ENCODE measurements around the gene SERP2. TPM values are rescaled to one million over a fixed set of nuclear protein-coding genes. Genes with fewer than 3 reads are reported as not detected.

SERP2 gene
- total RNA-seq, 1 experiment from 2014 or later: 1.2 TPM

GRCh38 chr13:44438234-44438579 lies 64.6 kb downstream of the SERP2 start:
- POLR2A ChIA-PET (ENCODE audit: unreplicated experiment): no interaction called here

GRCh38 chr13:44439452-44440024 lies 65.9 kb downstream of the SERP2 start:
- CTCF ChIA-PET: no interaction called here
- ATAC-seq (no peak), DNase-seq (no peak)
- Histone ChIP-seq H3K9me2 (replicated peaks; ENCODE audit: low read length) (no peaks in the 10 kb centered on the region), H4K20me1 (ENCODE audit: low read length) (peaks cover 20% of the 10 kb centered on the region), H3K4me3 (ENCODE audit: low read length) (no peak overlapping the region), H3K27me3 (ENCODE audit: low read length) (no peaks in the 10 kb centered on the region), H3K4me2 (ENCODE audit: low read length) (no peak overlapping the region), H2AFZ (ENCODE audit: low read length) (no peak overlapping the region), H3K27ac (ENCODE audit: low read length) (no peak overlapping the region), H3K36me3 (ENCODE audit: low read depth, low read length) (peaks cover 20% of the 10 kb centered on the region), H3F3A (ENCODE audit: low read length, unreplicated experiment) (no peaks in the 10 kb centered on the region), H3K4me1 (ENCODE audit: insufficient read depth, low read length) (peaks cover 15% of the 10 kb centered on the region), H3K9ac (ENCODE audit: low read length) (no peak overlapping the region), H3K79me2 (ENCODE audit: low read length) (peaks cover 32% of the 10 kb centered on the region), H3K9me3 (ENCODE audit: low read length) (no peaks in the 10 kb centered on the region)
- no peak for TF ChIP-seq CTCF (conservative IDR thresholded peaks at IDR 0.05; ENCODE audit: low read depth, low read length)
- TF ChIP-seq EZH2 (IDR thresholded peaks at IDR 0.05; ENCODE audit: low read length, unreplicated experiment): no peak
- TF ChIP-seq EZH2phosphoT487 (IDR thresholded peaks at IDR 0.05; ENCODE audit: borderline replicate concordance, low read length): no peak
- POLR2A ChIA-PET (ENCODE audit: unreplicated experiment): no interaction called here
- no TSS peak for BruUV-seq (replicated peaks)
- intact Hi-C loops (cut with micrococcal nuclease): no loop called here

More at GRCh38 chr13:44438234-44438579, 64.6 kb downstream of the SERP2 start:
- H3K9me2 ChIP-seq (replicated peaks; ENCODE audit: low read length): no peaks in the 10 kb centered on the region
- no peak for DNase-seq
- H3K9me3 ChIP-seq (ENCODE audit: low read length): no peaks in the 10 kb centered on the region
- peaks cover 29% of the 10 kb centered on the region for H4K20me1 ChIP-seq (ENCODE audit: low read length)
- no peaks in the 10 kb centered on the region for H3F3A ChIP-seq (ENCODE audit: low read length, unreplicated experiment)
- peak overlapping the region; percentile 90; the same call in 1 of the 2 replicates for H3K27ac ChIP-seq (ENCODE audit: low read length)
- H3K4me1 ChIP-seq (ENCODE audit: insufficient read depth, low read length): peaks cover 22% of the 10 kb centered on the region
- no TSS peak for BruUV-seq (replicated peaks)
- no peak for TF ChIP-seq EZH2phosphoT487 (IDR thresholded peaks at IDR 0.05; ENCODE audit: borderline replicate concordance, low read length)
- TF ChIP-seq EZH2 (IDR thresholded peaks at IDR 0.05; ENCODE audit: low read length, unreplicated experiment): no peak
- TF ChIP-seq CTCF (conservative IDR thresholded peaks at IDR 0.05; ENCODE audit: low read depth, low read length): no peak
- peaks cover 37% of the 10 kb centered on the region for H3K79me2 ChIP-seq (ENCODE audit: low read length)
- H2AFZ ChIP-seq (ENCODE audit: low read length): no peak overlapping the region
- CTCF ChIA-PET: no interaction called here
- ATAC-seq: no peak
- no peak overlapping the region for H3K4me3 ChIP-seq (ENCODE audit: low read length)
- intact Hi-C loops (cut with micrococcal nuclease): loop anchor here (1.0 kb wide), 4 partner anchors 33 to 533 kb away; no protein-coding TSS in a partner anchor
- H3K4me2 ChIP-seq (ENCODE audit: low read length): no peak overlapping the region
- H3K9ac ChIP-seq (ENCODE audit: low read length): peak overlapping the region; percentile 100
- H3K36me3 ChIP-seq (ENCODE audit: low read depth, low read length): peaks cover 30% of the 10 kb centered on the region
- H3K27me3 ChIP-seq (ENCODE audit: low read length): no peaks in the 10 kb centered on the region

- Histone ChIP-seq H3K9ac (ENCODE audit: low read length) (no peak overlapping the region), H3F3A (ENCODE audit: low read length, unreplicated experiment) (no peaks in the 10 kb centered on the region), H3K4me2 (ENCODE audit: low read length) (no peak overlapping the region), H4K20me1 (ENCODE audit: low read length) (peaks cover 14% of the 10 kb centered on the region), H3K36me3 (ENCODE audit: low read depth, low read length) (peaks cover 14% of the 10 kb centered on the region), H3K27ac (ENCODE audit: low read length) (no peak overlapping the region), H3K9me2 (replicated peaks; ENCODE audit: low read length) (no peaks in the 10 kb centered on the region), H3K79me2 (ENCODE audit: low read length) (peaks cover 26% of the 10 kb centered on the region), H3K4me1 (ENCODE audit: insufficient read depth, low read length) (peaks cover 11% of the 10 kb centered on the region), H2AFZ (ENCODE audit: low read length) (no peak overlapping the region), H3K9me3 (ENCODE audit: low read length) (no peaks in the 10 kb centered on the region), H3K27me3 (ENCODE audit: low read length) (no peaks in the 10 kb centered on the region), H3K4me3 (ENCODE audit: low read length) (no peak overlapping the region)
- no peak for TF ChIP-seq EZH2 (IDR thresholded peaks at IDR 0.05; ENCODE audit: low read length, unreplicated experiment)
- TF ChIP-seq CTCF (conservative IDR thresholded peaks at IDR 0.05; ENCODE audit: low read depth, low read length): no peak
- no peak for TF ChIP-seq EZH2phosphoT487 (IDR thresholded peaks at IDR 0.05; ENCODE audit: borderline replicate concordance, low read length)
- BruUV-seq (replicated peaks): no TSS peak
- intact Hi-C loops (cut with micrococcal nuclease): no loop called here
- ATAC-seq (no peak), DNase-seq (no peak)
- CTCF ChIA-PET: no interaction called here
- POLR2A ChIA-PET (ENCODE audit: unreplicated experiment): no interaction called here
Observed at GRCh38 chr13:44440046-44440608, 66.5 kb downstream of the SERP2 start.

Data from PC-3 (cell line).